Hepatocyte (in vitro differentiated cells): ENCODE measurements around the gene ANKRD37. TPM values are rescaled to one million over a fixed set of nuclear protein-coding genes. Genes with fewer than 3 reads are reported as not detected.

ENCODE experiments used
- DNase-seq: peaks from one replicate; pipeline ENCODE4 v3.0.0-alpha.2; 2016; ENCODE audit warnings: low spot score
- H2AFZ ChIP-seq: fragments of 200-600 bp; sonication (generic); 2 replicates; pipeline ENCODE4 v1.6.0; 2016; ENCODE audit warnings: antibody characterized with exemption, mild to moderate bottlenecking
- H3K27ac ChIP-seq: fragments of 200-600 bp; sonication (generic); 2 replicates; pipeline ENCODE4 v1.5.1; 2016; ENCODE audit warnings: mild to moderate bottlenecking
- H3K27me3 ChIP-seq: fragments of 200-600 bp; sonication (generic); 2 replicates; pipeline ENCODE4 v1.6.1; 2016
- H3K36me3 ChIP-seq: fragments of 200-600 bp; sonication (generic); replicated peaks from 2 replicates; pipeline ENCODE4 v1.5.1; 2016; ENCODE audit warnings: low read depth; ENCODE audit not compliant: insufficient read depth
- H3K4me1 ChIP-seq: fragments of 200-600 bp; sonication (generic); 2 replicates; pipeline ENCODE4 v1.5.1; 2016; ENCODE audit warnings: mild to moderate bottlenecking, moderate library complexity; ENCODE audit not compliant: insufficient read depth
- H3K4me2 ChIP-seq: fragments of 200-600 bp; sonication (generic); 2 replicates; pipeline ENCODE4 v1.6.0; 2016
- H3K4me3 ChIP-seq: fragments of 200-600 bp; sonication (generic); 2 replicates; pipeline ENCODE4 v1.5.1; 2016; ENCODE audit warnings: mild to moderate bottlenecking
- H3K79me2 ChIP-seq: fragments of 200-600 bp; sonication (generic); 2 replicates; pipeline ENCODE4 v1.6.0; 2017; ENCODE audit warnings: mild to moderate bottlenecking
- H3K9me2 ChIP-seq: fragments of 200-600 bp; sonication (generic); replicated peaks from 2 replicates; pipeline ENCODE4 v1.6.0; 2017; ENCODE audit warnings: mild to moderate bottlenecking; ENCODE audit not compliant: insufficient read depth
- H3K9me3 ChIP-seq: fragments of 200-600 bp; sonication (generic); 2 replicates; pipeline ENCODE4 v1.5.1; 2016; ENCODE audit warnings: low read depth, mild to moderate bottlenecking
- H4K20me1 ChIP-seq: fragments of 200-600 bp; sonication (generic); 2 replicates; pipeline ENCODE4 v1.6.0; 2016; ENCODE audit warnings: mild to moderate bottlenecking; ENCODE audit not compliant: insufficient read depth, poor library complexity, severe bottlenecking
- CTCF ChIP-seq: fragments of 200-600 bp; sonication (generic); IDR thresholded peaks from 2 replicates; pipeline ENCODE4 v1.5.1; 2016; ENCODE audit warnings: antibody characterized with exemption, mild to moderate bottlenecking; ENCODE audit not compliant: poor library complexity
- EZH2 ChIP-seq: fragments of 200-600 bp; sonication (generic); IDR thresholded peaks from 2 replicates; pipeline ENCODE4 v1.6.1; 2016; ENCODE audit warnings: antibody characterized with exemption, mild to moderate bottlenecking, borderline replicate concordance
- EZH2phosphoT487 ChIP-seq: fragments of 200-600 bp; sonication (generic); IDR thresholded peaks from one replicate; pipeline ENCODE4 v1.6.1; 2018; ENCODE audit warnings: antibody characterized with exemption, mild to moderate bottlenecking, low read depth, moderate library complexity; ENCODE audit not compliant: unreplicated experiment, severe bottlenecking
- WGBS: methylation state at CpG from one replicate; pipeline ENCODE4 v1.1.6; 2016; ENCODE audit warnings: low lambda C conversion rate; ENCODE audit errors: missing lambda C conversion rate; 5-methylcytosine and 5-hydroxymethylcytosine counted together
- polyA plus RNA-seq: library from polyadenylated mRNA; unstranded; fragments of >200 nt; fragmentation: Nextera tagmentation; extraction: Ambion mirVana; gene quantifications from 2 replicates; pipeline ENCODE4 v1.2.1, GENCODE V29; 2016
- total RNA-seq: library from RNA; depleted of rRNA; stranded (reverse); fragments of >200 nt; gene quantifications from 2 replicates; pipeline ENCODE4 v1.2.3, GENCODE V29; 2014

Gene ANKRD37
- total and polyA plus RNA-seq, 2 experiments from 2014 or later = 1.7 to 8.6 TPM

GRCh38 chr4:185405296-185405999 lies 8.8 kb downstream of the ANKRD37 start:
- Histone ChIP-seq H3K4me1 (no peaks in the 10 kb centered on the region), H2AFZ (no peak overlapping the region), H3K4me2 (no peak overlapping the region), H4K20me1 (no peaks in the 10 kb centered on the region), H3K9me3 (no peaks in the 10 kb centered on the region), H3K9me2 (no peaks in the 10 kb centered on the region), H3K36me3 (no peaks in the 10 kb centered on the region), H3K27me3 (no peaks in the 10 kb centered on the region), H3K27ac (no peak overlapping the region), H3K4me3 (no peak overlapping the region), H3K79me2 (no peaks in the 10 kb centered on the region)
- 93% methylated on average over 6 of the region's 6 CpGs for WGBS
- no peak for DNase-seq
- no peak for TF ChIP-seq EZH2phosphoT487
- no peak for TF ChIP-seq CTCF
- TF ChIP-seq EZH2 = no peak

GRCh38 chr4:185408432-185408831 lies 11.8 kb downstream of the ANKRD37 start:
- Histone ChIP-seq H3K36me3 (no peaks in the 10 kb centered on the region), H3K9me3 (no peaks in the 10 kb centered on the region), H3K27ac (no peak overlapping the region), H3K4me2 (no peak overlapping the region), H3K9me2 (no peaks in the 10 kb centered on the region), H4K20me1 (no peaks in the 10 kb centered on the region), H3K4me3 (no peak overlapping the region), H2AFZ (no peak overlapping the region), H3K4me1 (no peaks in the 10 kb centered on the region), H3K79me2 (no peaks in the 10 kb centered on the region), H3K27me3 (no peaks in the 10 kb centered on the region)
- TF ChIP-seq CTCF = no peak
- no peak for DNase-seq
- WGBS = 100% methylated on average over 2 of the region's 2 CpGs

GRCh38 chr4:185411849-185412248 lies 15.2 kb downstream of the ANKRD37 start:
- Histone ChIP-seq H3K4me1 (no peaks in the 10 kb centered on the region), H4K20me1 (no peaks in the 10 kb centered on the region), H3K9me3 (no peaks in the 10 kb centered on the region), H3K9me2 (no peaks in the 10 kb centered on the region), H3K27me3 (no peaks in the 10 kb centered on the region), H3K4me3 (no peak overlapping the region), H3K4me2 (no peak overlapping the region), H3K27ac (no peak overlapping the region), H3K79me2 (no peaks in the 10 kb centered on the region), H3K36me3 (no peaks in the 10 kb centered on the region), H2AFZ (no peak overlapping the region)
- no peak for DNase-seq
- TF ChIP-seq EZH2 = no peak
- no peak for TF ChIP-seq CTCF
- TF ChIP-seq EZH2phosphoT487 = no peak
- WGBS = 93% methylated on average over 5 of the region's 5 CpGs

- H3K36me3 ChIP-seq = no peaks in the 10 kb centered on the region
- TF ChIP-seq CTCF (no peak), EZH2phosphoT487 (no peak), EZH2 (no peak)
- H3K27me3 ChIP-seq = no peaks in the 10 kb centered on the region
- H2AFZ ChIP-seq = no peak overlapping the region
- no peaks in the 10 kb centered on the region for H3K4me1 ChIP-seq
- H3K9me2 ChIP-seq = no peaks in the 10 kb centered on the region
- DNase-seq = no peak
- H3K4me2 ChIP-seq = no peak overlapping the region
- no peak overlapping the region for H3K4me3 ChIP-seq
- H3K9me3 ChIP-seq = no peaks in the 10 kb centered on the region
- no peaks in the 10 kb centered on the region for H3K79me2 ChIP-seq
- no peaks in the 10 kb centered on the region for H4K20me1 ChIP-seq
- 97% methylated on average over 5 of the region's 5 CpGs for WGBS
- no peak overlapping the region for H3K27ac ChIP-seq
These were observed 15.8 kb downstream of the ANKRD37 start for GRCh38 chr4:185412412-185412811.
